ENCODE data around the gene DRAXIN.

- TF ChIP-seq POLR2A (IDR thresholded peaks at IDR 0.05): no peak
- TF ChIP-seq, protein P1, sequence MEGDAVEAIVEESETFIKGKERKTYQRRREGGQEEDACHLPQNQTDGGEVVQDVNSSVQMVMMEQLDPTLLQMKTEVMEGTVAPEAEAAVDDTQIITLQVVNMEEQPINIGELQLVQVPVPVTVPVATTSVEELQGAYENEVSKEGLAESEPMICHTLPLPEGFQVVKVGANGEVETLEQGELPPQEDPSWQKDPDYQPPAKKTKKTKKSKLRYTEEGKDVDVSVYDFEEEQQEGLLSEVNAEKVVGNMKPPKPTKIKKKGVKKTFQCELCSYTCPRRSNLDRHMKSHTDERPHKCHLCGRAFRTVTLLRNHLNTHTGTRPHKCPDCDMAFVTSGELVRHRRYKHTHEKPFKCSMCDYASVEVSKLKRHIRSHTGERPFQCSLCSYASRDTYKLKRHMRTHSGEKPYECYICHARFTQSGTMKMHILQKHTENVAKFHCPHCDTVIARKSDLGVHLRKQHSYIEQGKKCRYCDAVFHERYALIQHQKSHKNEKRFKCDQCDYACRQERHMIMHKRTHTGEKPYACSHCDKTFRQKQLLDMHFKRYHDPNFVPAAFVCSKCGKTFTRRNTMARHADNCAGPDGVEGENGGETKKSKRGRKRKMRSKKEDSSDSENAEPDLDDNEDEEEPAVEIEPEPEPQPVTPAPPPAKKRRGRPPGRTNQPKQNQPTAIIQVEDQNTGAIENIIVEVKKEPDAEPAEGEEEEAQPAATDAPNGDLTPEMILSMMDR (IDR thresholded peaks at IDR 0.05): no peak
Observed at GRCh38 chr1:11708554-11709350, 17.2 kb downstream of the DRAXIN start.
